Measurements from ENCODE around the gene CHPF.
A peak's percentile ranks its signal among the peaks of the same experiment; 100 is the strongest.

Gene CHPF

DNA sequence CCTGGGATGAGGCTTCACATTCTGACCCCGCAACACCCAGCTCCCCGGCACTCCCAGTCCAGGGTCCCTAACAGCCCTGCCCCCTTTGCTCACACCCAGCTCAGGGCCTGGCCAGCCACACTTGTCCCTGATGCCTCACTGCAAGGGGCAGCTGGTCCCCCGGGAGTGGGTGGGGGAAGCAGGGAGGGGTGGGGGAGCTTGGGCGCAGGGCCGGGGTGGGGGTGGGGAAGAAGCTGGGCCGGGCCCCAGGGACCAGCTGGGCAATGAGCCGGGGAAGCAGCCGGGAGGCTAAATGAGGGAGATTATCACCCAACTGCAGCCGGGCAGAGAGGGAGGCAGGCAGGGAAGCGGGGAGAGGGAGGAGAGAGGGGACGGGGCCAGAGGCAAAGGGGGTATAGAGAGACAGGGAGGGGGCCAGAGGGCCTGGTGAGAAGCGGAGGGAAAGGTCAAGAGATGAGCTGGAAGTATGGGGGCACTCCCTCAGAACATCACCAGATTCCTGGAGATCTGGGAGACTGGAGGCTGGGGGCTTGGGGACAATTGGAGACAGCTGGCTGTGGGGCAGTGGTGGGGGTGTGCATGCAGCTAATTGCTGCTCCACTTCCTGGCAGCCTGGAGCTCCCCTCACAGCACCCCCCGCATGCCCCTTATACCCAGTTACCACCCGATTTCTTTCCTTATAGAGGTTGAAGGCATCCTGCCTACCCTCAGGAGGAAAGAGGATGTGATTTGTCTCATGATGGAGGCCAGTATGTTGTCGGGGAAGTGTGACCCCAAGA is 31.9 kb downstream of the CHPF start:
- DNase-seq: peak; percentile 28

DNA sequence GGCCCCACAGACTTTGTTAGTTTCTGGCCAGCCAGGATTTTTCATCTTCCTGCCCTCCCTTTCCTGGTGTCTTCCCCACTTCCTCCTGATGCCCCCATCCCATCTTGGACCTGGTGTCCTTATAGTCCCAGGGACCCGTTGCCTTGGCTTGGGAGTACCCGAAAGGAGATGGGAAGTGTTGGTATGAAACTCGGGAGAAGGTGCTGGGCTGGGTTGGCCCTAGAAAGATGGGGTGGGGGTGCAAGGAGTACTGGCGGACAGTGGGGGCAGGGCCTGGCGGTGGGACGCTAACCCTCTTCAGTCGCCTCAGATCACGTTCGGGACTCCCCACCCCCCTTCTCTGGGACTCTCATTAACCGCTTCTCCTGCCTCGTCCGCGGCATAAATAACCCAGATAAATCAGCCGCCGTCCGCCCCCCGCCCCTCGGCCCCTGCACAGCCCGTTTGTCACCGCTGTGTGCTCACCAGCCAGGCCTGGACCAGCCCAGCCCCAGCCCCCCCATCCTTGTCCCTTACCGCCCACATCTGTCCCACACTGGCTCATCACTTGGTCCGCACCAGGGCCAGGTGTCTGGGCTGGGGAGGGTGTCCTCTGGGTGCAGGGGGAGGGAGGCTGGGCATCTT is 33.0 kb downstream of the CHPF start:
- no peak for DNase-seq

- peak; percentile 59 for DNase-seq
These were observed 33.7 kb downstream of the CHPF start for GRCh38 chr2:219509780-219510511.

- DNase-seq: no peak
These were observed 34.4 kb downstream of the CHPF start for GRCh38 chr2:219508971-219509779.

GRCh38 chr2:219508444-219508734 is 35.2 kb downstream of the CHPF start:
- no peak for DNase-seq

GRCh38 chr2:219507581-219508443 is 35.8 kb downstream of the CHPF start:
- no peak for DNase-seq

- DNase-seq: peak; percentile 39
These were observed 36.6 kb downstream of the CHPF start for GRCh38 chr2:219506802-219507526.

DNA sequence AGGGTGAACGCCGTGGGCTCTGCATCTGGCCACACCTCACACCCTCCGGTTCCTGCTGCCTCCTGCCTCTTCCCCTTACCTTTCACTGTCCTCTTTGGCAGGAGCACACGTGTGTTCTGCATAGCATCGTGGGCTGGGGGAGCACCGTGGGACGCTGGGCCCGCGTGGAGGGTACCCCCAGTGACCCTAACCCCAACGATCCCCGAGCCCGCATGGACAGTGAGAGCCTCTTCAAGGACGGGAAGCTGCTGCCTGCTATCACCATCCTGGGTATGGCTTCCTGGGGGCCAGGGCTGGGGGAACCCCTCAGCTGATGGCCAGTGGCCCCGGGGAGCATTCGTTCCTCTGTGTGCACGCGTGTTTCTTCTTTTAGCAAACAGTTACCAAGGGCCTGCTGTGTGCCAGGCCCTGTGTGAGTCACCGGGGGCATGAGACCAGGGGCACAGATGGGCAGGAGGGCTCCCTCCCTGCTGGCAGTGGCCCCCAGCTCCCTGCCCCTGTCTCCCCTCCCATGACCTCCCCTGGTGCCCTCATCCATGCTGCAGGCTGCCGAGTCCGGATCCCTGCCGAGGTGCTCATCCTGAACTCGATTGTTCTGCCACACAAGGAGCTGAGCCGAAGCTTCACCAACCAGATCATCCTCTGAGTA is 37.3 kb downstream of the CHPF start:
- DNase-seq: no peak

- DNase-seq: no peak
These were observed 38.0 kb downstream of the CHPF start for GRCh38 chr2:219505585-219505984.

- no peak for DNase-seq
These were observed 41.0 kb downstream of the CHPF start for GRCh38 chr2:219502618-219503017.

- no peak for DNase-seq
These were observed 41.8 kb downstream of the CHPF start for GRCh38 chr2:219501849-219502248.

- no peak for DNase-seq
These were observed 43.5 kb downstream of the CHPF start for GRCh38 chr2:219500135-219500534.

- DNase-seq: no peak
These were observed 44.1 kb downstream of the CHPF start for GRCh38 chr2:219499555-219499954.

DNA sequence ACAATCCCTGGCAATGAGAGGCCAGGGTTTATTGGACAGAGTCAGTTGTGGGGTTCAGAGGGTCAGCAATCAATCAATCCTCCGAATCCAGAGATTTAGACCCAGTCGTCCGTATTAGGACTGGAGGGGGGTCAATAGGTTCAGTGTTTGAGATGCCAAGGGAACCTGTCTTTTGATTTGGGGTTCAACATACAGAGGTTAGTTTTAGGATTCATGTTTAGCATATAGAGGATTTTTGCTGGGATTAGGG is 44.6 kb downstream of the CHPF start:
- no peak for DNase-seq

- peak; percentile 82 for DNase-seq
These were observed 45.1 kb downstream of the CHPF start, which contains the start of gene GMPPA for GRCh38 chr2:219498280-219499057. Gene GMPPA, plus strand, starts transcription at chr2:219498891. Its CDS starts 1,085 bp downstream, at chr2:219499976.

GRCh38 chr2:219497495-219498279 is 45.9 kb downstream of the CHPF start:
- no peak for DNase-seq

GRCh38 chr2:219496825-219497494 is 46.6 kb downstream of the CHPF start:
- DNase-seq: no peak

DNA sequence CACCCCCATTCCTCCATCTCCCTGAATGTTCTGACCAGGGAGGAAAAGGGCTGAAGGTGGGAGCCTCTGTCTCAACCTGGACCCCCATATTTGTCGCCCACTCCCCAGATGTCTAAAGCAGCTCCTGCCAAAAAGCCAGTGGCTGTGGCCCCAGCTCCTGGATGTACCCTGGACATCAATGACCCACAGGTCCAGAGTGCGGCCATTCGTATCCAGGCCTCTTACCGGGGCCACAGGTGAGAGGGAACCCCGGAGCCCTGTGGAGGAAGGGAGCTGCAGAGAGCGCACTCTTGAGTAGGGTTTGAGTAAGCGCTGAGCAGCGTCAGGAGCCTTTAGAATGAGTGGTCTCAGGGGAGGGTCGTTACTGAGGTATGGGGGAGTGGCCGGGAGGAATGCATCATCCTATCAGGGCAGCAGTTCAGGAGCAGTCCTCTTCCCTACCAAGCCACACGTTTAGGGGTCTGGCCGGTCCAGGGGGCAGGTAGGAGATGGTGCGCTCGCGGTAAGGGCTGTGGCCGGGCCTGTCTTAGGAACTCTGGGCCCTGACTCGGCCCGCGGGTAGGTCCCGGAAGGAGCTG is 47.3 kb downstream of the CHPF start:
- DNase-seq: no peak

Measured in NCI-H524 treated with DMSO at 0.1 percent for 48 hours (cell line).